ENCODE data around the gene PDS5B. TPM values are rescaled to one million over a fixed set of nuclear protein-coding genes. Genes with fewer than 3 reads are reported as not detected.
A peak's percentile ranks its signal among the peaks of the same experiment; 100 is the strongest.
"Not testable (repeated sequence)": the region's sequence is repeated elsewhere in the genome, so short reads cannot be mapped to it uniquely, and the experiment has no call there.

Gene PDS5B
- total RNA-seq, 1 donor = 44.9 TPM

- no peak overlapping the region for H3K4me3 ChIP-seq (ENCODE audit: low read depth, low read length)
- TF ChIP-seq, protein P1, sequence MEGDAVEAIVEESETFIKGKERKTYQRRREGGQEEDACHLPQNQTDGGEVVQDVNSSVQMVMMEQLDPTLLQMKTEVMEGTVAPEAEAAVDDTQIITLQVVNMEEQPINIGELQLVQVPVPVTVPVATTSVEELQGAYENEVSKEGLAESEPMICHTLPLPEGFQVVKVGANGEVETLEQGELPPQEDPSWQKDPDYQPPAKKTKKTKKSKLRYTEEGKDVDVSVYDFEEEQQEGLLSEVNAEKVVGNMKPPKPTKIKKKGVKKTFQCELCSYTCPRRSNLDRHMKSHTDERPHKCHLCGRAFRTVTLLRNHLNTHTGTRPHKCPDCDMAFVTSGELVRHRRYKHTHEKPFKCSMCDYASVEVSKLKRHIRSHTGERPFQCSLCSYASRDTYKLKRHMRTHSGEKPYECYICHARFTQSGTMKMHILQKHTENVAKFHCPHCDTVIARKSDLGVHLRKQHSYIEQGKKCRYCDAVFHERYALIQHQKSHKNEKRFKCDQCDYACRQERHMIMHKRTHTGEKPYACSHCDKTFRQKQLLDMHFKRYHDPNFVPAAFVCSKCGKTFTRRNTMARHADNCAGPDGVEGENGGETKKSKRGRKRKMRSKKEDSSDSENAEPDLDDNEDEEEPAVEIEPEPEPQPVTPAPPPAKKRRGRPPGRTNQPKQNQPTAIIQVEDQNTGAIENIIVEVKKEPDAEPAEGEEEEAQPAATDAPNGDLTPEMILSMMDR (IDR thresholded peaks at IDR 0.05; ENCODE audit: insufficient read depth, low read depth, low read length) = no peak
- peak; percentile 16 for DNase-seq (ENCODE audit: low read depth)
Measured at GRCh38 chr13:32824061-32824460, 237.8 kb downstream of the PDS5B start.

DNA sequence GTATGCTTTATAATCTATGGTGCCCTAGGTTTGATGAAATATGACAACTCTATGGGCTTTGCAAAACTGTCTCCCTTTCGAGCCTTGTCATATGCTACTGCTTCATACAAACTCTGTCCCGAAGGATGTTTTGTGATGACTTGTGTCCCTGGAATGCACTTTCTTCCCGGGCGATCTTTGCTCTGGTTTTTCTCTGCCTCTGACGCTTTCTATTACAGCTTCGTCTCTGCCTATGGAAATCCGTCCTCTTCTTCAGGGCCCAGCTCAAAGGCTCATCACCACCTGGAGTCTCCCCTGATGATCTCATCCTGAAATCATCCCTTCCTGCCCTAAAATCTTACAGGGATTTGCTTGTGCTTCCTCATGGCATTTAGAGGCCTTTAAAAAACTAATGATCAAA, 238.4 kb downstream of the PDS5B start:
- peak; percentile 93 for DNase-seq (ENCODE audit: low read depth)
- H3K4me3 ChIP-seq (ENCODE audit: low read depth, low read length) = no peak overlapping the region
- TF ChIP-seq, protein P1 (IDR thresholded peaks at IDR 0.05; ENCODE audit: insufficient read depth, low read depth, low read length) = no peak

DNA sequence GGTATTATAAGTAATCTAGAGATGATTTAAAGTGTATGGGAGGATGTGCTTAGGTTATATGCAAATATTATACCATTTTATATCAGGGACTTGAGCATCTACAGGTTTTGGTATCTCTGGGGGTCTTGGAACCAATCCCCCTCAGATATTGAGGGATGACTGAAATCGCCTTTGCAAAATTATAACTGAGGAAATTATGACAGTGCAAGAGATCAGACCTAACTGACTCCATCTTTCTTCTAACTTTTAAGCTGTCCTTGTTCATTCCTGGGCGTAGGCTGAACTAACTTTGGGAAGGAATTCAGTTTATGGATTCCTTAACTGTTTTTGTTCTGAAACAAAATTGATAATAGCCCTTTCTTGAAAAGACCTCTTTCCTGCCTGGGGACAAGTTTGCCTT, 239.2 kb downstream of the PDS5B start:
- TF ChIP-seq, protein P1 (IDR thresholded peaks at IDR 0.05; ENCODE audit: insufficient read depth, low read depth, low read length) = no peak
- no peak overlapping the region for H3K4me3 ChIP-seq (ENCODE audit: low read depth, low read length)
- no peak for DNase-seq (ENCODE audit: low read depth)

GRCh38 chr13:32826372-32826771, 240.1 kb downstream of the PDS5B start:
- not testable (repeated sequence) for DNase-seq (ENCODE audit: low read depth); H3K4me3 ChIP-seq (ENCODE audit: low read depth, low read length)

Small RNA genes lying within 50 kb of the gene (small RNA-seq; reads per million reads assigned to genes)
- gene RNY1P4 = not detected

Other genes with a start within 250 kb of the PDS5B start
- 1.3 and 1.7 TPM in 2 replicates for gene N4BP2L1, start 158.3 kb upstream of the PDS5B start, total RNA-seq
- gene N4BP2L2, start 47.7 kb upstream of the PDS5B start, total RNA-seq = 111 and 128 TPM in 2 replicates